HG02981 (cell line): ENCODE data around the gene ZNF556.

Source experiments
- ATAC-seq: cut with Tn5 transposase; IDR thresholded peaks from one replicate; pipeline ENCODE4 v1.9.1; 2021; ENCODE audit warnings: mild to moderate bottlenecking, moderate library complexity; ENCODE audit not compliant: unreplicated experiment

ZNF556 gene

GRCh38 chr19:2867025-2867991 lies at the start of gene ZNF556:
TSS of gene ZNF556 (plus strand) at chr19:2867335. CDS start at chr19:2867422, 87 bp downstream.
- no peak for ATAC-seq

- ATAC-seq, result peak; percentile 89
These were observed 47.5 kb upstream of the ZNF556 start, which contains the start of gene ZNF554 for GRCh38 chr19:2819540-2820111. TSS of gene ZNF554 (plus strand) at chr19:2819868. CDS start at chr19:2820072, 204 bp downstream.

- peak; percentile 4 for ATAC-seq
These were observed 46.9 kb upstream of the ZNF556 start for GRCh38 chr19:2820112-2820702.

GRCh38 chr19:2822846-2823245 lies 44.3 kb upstream of the ZNF556 start:
- no peak for ATAC-seq

- ATAC-seq, result no peak
These were observed 43.5 kb upstream of the ZNF556 start for GRCh38 chr19:2823646-2824045.

GRCh38 chr19:2824129-2824528 lies 43.0 kb upstream of the ZNF556 start:
- ATAC-seq, result no peak

GRCh38 chr19:2827022-2827421 lies 40.1 kb upstream of the ZNF556 start:
- ATAC-seq, result no peak

- ATAC-seq, result no peak
These were observed 39.2 kb upstream of the ZNF556 start for GRCh38 chr19:2827840-2828489.

GRCh38 chr19:2834294-2834871 lies 32.8 kb upstream of the ZNF556 start:
- no peak for ATAC-seq

- no peak for ATAC-seq
These were observed 29.7 kb upstream of the ZNF556 start for GRCh38 chr19:2837430-2837829.

- peak; percentile 88 for ATAC-seq
These were observed 26.0 kb upstream of the ZNF556 start, which contains the start of gene ZNF555 for GRCh38 chr19:2840794-2841791. TSS of gene ZNF555 (plus strand) at chr19:2841475. CDS start at chr19:2841573, 98 bp downstream.

- peak; percentile 17 for ATAC-seq
These were observed 25.1 kb upstream of the ZNF556 start for GRCh38 chr19:2841855-2842574.

GRCh38 chr19:2845107-2845506 lies 22.0 kb upstream of the ZNF556 start:
- ATAC-seq, result no peak

GRCh38 chr19:2846180-2846894 lies 20.8 kb upstream of the ZNF556 start:
- ATAC-seq, result no peak

- ATAC-seq, result no peak
These were observed 19.6 kb upstream of the ZNF556 start for GRCh38 chr19:2847507-2847906.

- no peak for ATAC-seq
These were observed 18.5 kb upstream of the ZNF556 start for GRCh38 chr19:2848616-2849015.

- no peak for ATAC-seq
These were observed 16.7 kb upstream of the ZNF556 start for GRCh38 chr19:2850256-2850925.

- ATAC-seq, result no peak
These were observed 14.5 kb upstream of the ZNF556 start for GRCh38 chr19:2852598-2852997.
